ENCODE results near the gene SARS1. TPM values are rescaled to one million over a fixed set of nuclear protein-coding genes. Genes with fewer than 3 reads are reported as not detected.

SARS1 gene
- total and polyA plus RNA-seq, 2 of the 8 experiments (the other 6 are each of a cell fraction or from before 2014, with no cell fraction given), result 83.1 to 146 TPM

DNA sequence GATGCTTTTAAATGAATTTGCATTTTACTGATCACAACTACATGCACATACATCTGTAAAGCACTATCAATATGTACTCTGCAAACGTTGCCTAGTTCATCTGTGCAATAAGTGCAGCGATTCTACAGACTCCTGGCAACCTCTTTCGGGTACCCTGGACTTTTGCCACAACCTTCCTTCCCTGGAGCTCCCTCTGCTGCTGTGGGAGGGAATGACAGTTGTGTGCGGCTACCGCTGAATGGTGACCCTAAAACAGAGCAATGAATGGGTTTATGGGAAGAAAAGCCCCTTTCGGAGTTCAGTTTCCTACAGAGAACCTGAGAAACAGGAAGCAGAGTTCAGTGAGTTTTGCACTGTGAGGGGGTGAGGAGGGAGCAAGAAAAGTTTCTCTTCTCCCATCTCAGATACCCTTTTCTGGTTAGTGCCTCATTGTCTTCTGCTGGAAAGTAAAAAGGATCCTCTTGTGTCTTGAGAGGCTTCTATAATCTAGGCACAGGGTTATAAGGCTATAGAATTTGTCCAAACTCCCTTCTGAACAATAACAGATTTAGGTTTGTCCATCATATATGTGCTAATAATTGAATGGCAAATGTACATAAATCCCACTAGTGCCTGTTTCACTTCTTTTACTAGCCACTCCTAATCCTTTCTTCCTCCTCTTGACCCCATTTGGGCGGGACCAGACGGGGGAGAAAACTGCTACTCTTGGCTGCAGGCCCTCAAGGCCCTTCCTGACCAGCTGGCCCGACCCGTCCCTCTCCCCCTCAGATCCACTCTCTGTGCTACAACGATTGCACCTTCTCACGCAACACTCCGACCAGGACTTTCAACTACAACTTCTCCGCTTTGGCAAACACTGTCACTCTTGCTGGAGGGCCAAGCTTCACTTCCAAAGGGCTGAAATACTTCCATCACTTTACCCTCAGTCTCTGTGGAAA, 19.8 kb upstream of the SARS1 start (continued):
- TF ChIP-seq PHF8 (conservative IDR thresholded peaks at IDR 0.05; ENCODE audit: low read depth, low read length), result no peak
